HepG2 (cell line): ENCODE measurements around the gene NOX3. TPM values are rescaled to one million over a fixed set of nuclear protein-coding genes. Genes with fewer than 3 reads are reported as not detected.

Experiments used
- ATAC-seq: fragments of 200-7000 bp; cut with Tn5 transposase; 3 replicates; pipeline ENCODE4 v1.9.1; 2020; ENCODE audit warnings: mild to moderate bottlenecking, moderate library complexity
- BruUV-seq: library from RNA; stranded (reverse); fragments of 400-500 nt; replicated peaks from 2 replicates; lab custom pipeline; 2021; lab: Mats Ljungman, UMichigan
- CTCF ChIA-PET: fragments of 300-600 bp; formaldehyde crosslinking; extraction: SDS; loops from one replicate; lab custom pipeline; 2021; ENCODE audit warnings: low total read pairs, inconsistent platforms, low intra/inter-chr PET ratio; lab: Yijun Ruan, JAX
- POLR2A ChIA-PET: fragments of 350-600 bp; sonication (Branson Sonifier 250); formaldehyde crosslinking; loops from one replicate; lab custom pipeline; 2020; ENCODE audit warnings: antibody characterized with exemption, inconsistent platforms; lab: Yijun Ruan, JAX
- DNase-seq: peaks from one replicate; pipeline ENCODE4 v3.0.0-alpha.2; 2015; ENCODE audit warnings: low spot score
- FAIRE-seq: peaks from 3 replicates; lab custom pipeline; 2011; peaks lifted over from hg19 to GRCh38; lab: Jason Lieb, UNC
- H2AFZ ChIP-seq: one replicate; pipeline ENCODE4 v1.6.1; 2011; ENCODE audit warnings: low read length, inconsistent platforms
- H3K27ac ChIP-seq: fragments of 300-600 bp; 3 replicates; pipeline ENCODE4 v1.8.0; 2011; ENCODE audit warnings: mixed run types, mild to moderate bottlenecking, mixed read lengths, low read length, inconsistent platforms; ENCODE audit not compliant: insufficient read depth; ENCODE audit errors: extremely low read length
- H3K27me3 ChIP-seq, 2 experiments: fragments of 200-600 bp in 1 of 2; 2 replicates in 1 of 2; 3 replicates in 1 of 2; pipeline versions ENCODE4 v1.6.0 to v1.8.0; 2011; ENCODE audit warnings: low read length in 2 of 2, mild to moderate bottlenecking in 2 of 2, moderate library complexity in 2 of 2, inconsistent platforms in 1 of 2; ENCODE audit not compliant: insufficient read depth in 2 of 2, control insufficient read depth in 1 of 2
- H3K36me3 ChIP-seq, 2 experiments: fragments of 200-600 bp in 1 of 2; replicated peaks in 1 of 2; 2 replicates in 1 of 2; 3 replicates in 1 of 2; pipeline versions ENCODE4 v1.5.1 to v1.8.0; 2011; ENCODE audit warnings: low read length in 2 of 2, inconsistent platforms in 1 of 2; ENCODE audit not compliant: insufficient read depth in 2 of 2, control insufficient read depth in 1 of 2
- H3K4me1 ChIP-seq: 2 replicates; pipeline ENCODE4 v1.5.1; 2012; ENCODE audit warnings: low read length, inconsistent platforms; ENCODE audit not compliant: insufficient read depth
- H3K4me2 ChIP-seq: 2 replicates; pipeline ENCODE4 v1.6.0; 2011; ENCODE audit warnings: low read depth, low read length, inconsistent platforms
- H3K4me3 ChIP-seq, 3 experiments: fragments of 200-600 bp in 1 of 3; sonication (generic), shearing (Covaris generic) in 1 of 3; replicated peaks in 1 of 3; 2 replicates each; pipeline ENCODE4 v1.5.1; 2011 to 2016; ENCODE audit warnings: low read length in 3 of 3, inconsistent platforms in 2 of 3, low read depth in 2 of 3, mild to moderate bottlenecking in 2 of 3, control low read depth in 1 of 3, mixed read lengths in 1 of 3; ENCODE audit not compliant: insufficient read depth in 1 of 3
- H3K79me2 ChIP-seq: one replicate; pipeline ENCODE4 v1.6.1; 2011; ENCODE audit warnings: low read length, inconsistent platforms; ENCODE audit not compliant: insufficient read depth
- H3K9ac ChIP-seq: 2 replicates; pipeline ENCODE4 v1.6.0; 2011; ENCODE audit warnings: mild to moderate bottlenecking, low read depth, low read length, inconsistent platforms; ENCODE audit not compliant: insufficient read depth
- H3K9me3 ChIP-seq: 2 replicates; pipeline ENCODE4 v1.5.1; 2012; ENCODE audit warnings: mild to moderate bottlenecking, low read length
- H4K20me1 ChIP-seq: 2 replicates; pipeline ENCODE4 v1.6.0; 2011; ENCODE audit warnings: inconsistent platforms, mild to moderate bottlenecking, low read length, moderate library complexity; ENCODE audit not compliant: insufficient read depth
- BCL6 ChIP-seq: IDR thresholded peaks from 2 replicates; pipeline ENCODE4 v1.6.1; 2016; ENCODE audit warnings: missing genetic modification reagents, missing compliant biosample characterization
- FOXA1 ChIP-seq, 2 experiments: fragments of 450-650 bp in 1 of 2; sonication (generic) in 1 of 2; formaldehyde crosslinking in 1 of 2; IDR thresholded peaks; 2 replicates each; pipeline versions ENCODE4 v1.4.0 to v1.6.1; 2016 to 2020; ENCODE audit warnings: missing genetic modification reagents in 1 of 2
- MXD4 ChIP-seq: IDR thresholded peaks from 2 replicates; pipeline ENCODE4 v1.6.1; 2016; ENCODE audit warnings: mild to moderate bottlenecking, missing biosample characterization, missing genetic modification reagents
- NCOA2 ChIP-seq: sonication (generic); formaldehyde crosslinking; IDR thresholded peaks from 2 replicates; pipeline ENCODE4 v1.8.0; 2022; ENCODE audit warnings: inconsistent platforms
- RFX1 ChIP-seq: fragments of 450-650 bp; IDR thresholded peaks from 2 replicates; pipeline ENCODE4 v1.6.1; 2017
- ZKSCAN8 ChIP-seq: IDR thresholded peaks from 2 replicates; pipeline ENCODE4 v1.6.1; 2016; ENCODE audit warnings: borderline replicate concordance, missing genetic modification reagents, missing compliant biosample characterization
- ZNF274 ChIP-seq: sonication (generic); formaldehyde crosslinking; IDR thresholded peaks from 2 replicates; pipeline ENCODE4 v1.5.1; 2020; ENCODE audit warnings: mild to moderate bottlenecking, missing genetic modification reagents
- ZNF543 ChIP-seq: sonication (generic); formaldehyde crosslinking; IDR thresholded peaks from 2 replicates; pipeline ENCODE4 v1.4.0; 2020; ENCODE audit warnings: mild to moderate bottlenecking, missing genetic modification reagents
- ZNF678 ChIP-seq: sonication (generic); formaldehyde crosslinking; IDR thresholded peaks from 2 replicates; pipeline ENCODE4 v1.4.0; 2020; ENCODE audit warnings: mild to moderate bottlenecking, missing genetic modification reagents
- ZNF747 ChIP-seq: sonication (generic); formaldehyde crosslinking; IDR thresholded peaks from 2 replicates; pipeline ENCODE4 v1.8.1; 2023; ENCODE audit warnings: missing genetic modification reagents, mild to moderate bottlenecking, borderline replicate concordance
- WGBS: methylation state at CpG from one replicate; pipeline ENCODE4 v1.1.6; 2017; ENCODE audit warnings: low lambda C conversion rate; 5-methylcytosine and 5-hydroxymethylcytosine counted together
- in situ Hi-C: cut with HindIII; loops from 2 replicates; pipeline ENCODE4 v1.10.0; 2017; ENCODE audit warnings: low pct_unique_long_range_greater_than_20kb; ENCODE audit not compliant: extremely low pct_ligation_motif_present
- intact Hi-C: fragments of 100-400 bp; cut with micrococcal nuclease; formaldehyde crosslinking; loops from one replicate; pipeline ENCODE4 v1.10.0; 2022; ENCODE audit not compliant: unreplicated experiment
- polyA plus RNA-seq, 8 experiments: library from polyadenylated mRNA; depleted of rRNA in 3 of 8; stranded (reverse) in 7 of 8; unstranded in 1 of 8; fragments of >200 nt; fragmentation: Illumina TruSeq in 4 of 8; extraction: Trizol in 4 of 8; gene quantifications; 2 replicates each; pipeline versions ENCODE4 v1.2.1 to v1.2.3, GENCODE V29; 2011 to 2016; ENCODE audit warnings: low read depth in 4 of 8, missing spikeins in 1 of 8, mixed read lengths in 1 of 8; ENCODE audit not compliant: insufficient read depth in 1 of 8
- total RNA-seq, 5 experiments: library from RNA; depleted of rRNA; stranded (reverse); fragments of >200 nt; fragmentation: Illumina TruSeq; extraction: Trizol; gene quantifications; 2 replicates each; pipeline ENCODE4 v1.2.3, GENCODE V29; 2016; ENCODE audit warnings: low read depth in 1 of 5
- TF ChIP-seq, protein P1 (sequence below): IDR thresholded peaks from 2 replicates; pipeline ENCODE4 v1.6.1; 2018; ENCODE audit warnings: missing genetic modification reagents, mild to moderate bottlenecking, missing compliant biosample characterization
- TF ChIP-seq, protein P2 (sequence below): sonication (generic); formaldehyde crosslinking; IDR thresholded peaks from 2 replicates; pipeline ENCODE4 v1.5.1; 2020; ENCODE audit warnings: mild to moderate bottlenecking, missing genetic modification reagents, moderate library complexity
- TF ChIP-seq, protein P3 (sequence below), 2 experiments: fragments of 450-650 bp in 1 of 2; sonication (generic) in 1 of 2; formaldehyde crosslinking; IDR thresholded peaks; 2 replicates each; pipeline versions ENCODE4 v1.5.0 to v1.8.0; 2020 to 2022; ENCODE audit warnings: mild to moderate bottlenecking in 1 of 2, missing genetic modification reagents in 1 of 2

Gene NOX3
- total and polyA plus RNA-seq, 2 of the 13 experiments (the other 11 are each of a cell fraction or from before 2014, with no cell fraction given) = 0.09 to 0.18 TPM

DNA sequence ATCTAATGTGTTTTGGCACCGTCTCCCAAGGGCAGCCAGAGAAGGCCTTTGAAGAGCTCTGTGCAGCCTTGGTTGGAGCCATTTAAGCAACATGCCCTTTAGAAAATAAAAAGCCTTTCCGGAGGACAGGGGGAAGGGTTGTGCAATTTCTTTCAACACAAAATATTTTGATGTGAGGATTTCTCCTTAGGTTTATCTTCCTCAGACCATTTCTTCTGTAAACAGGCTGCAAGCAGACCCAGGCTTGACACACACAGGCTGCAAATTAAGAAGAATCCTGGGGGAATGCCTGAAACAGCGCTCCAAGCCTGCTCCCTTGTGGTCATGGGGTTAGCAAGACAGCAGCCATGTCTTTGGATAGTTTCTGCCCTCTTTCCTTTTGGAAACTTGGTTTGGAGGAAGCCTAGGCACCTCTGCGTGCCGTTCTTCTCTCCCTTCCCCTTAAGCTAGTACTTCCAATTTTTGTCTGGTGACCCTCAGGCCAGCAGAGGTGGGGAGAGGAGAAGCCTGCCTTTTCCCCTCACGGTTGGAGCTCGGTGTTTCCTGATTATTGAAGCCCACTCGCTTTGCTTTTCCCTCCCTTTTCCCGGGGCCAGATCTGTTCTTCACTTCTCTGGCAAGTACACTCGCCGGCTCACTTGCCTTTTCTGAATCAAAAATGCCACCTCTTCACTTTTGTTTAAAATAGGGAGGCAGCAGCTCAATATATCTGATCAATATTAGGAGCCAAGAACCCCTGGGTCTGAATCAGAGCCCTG lies 39.6 kb upstream of the NOX3 start (continued):
- no peak; the same call in 1 of the 2 replicates for TF ChIP-seq ZNF543
- peak; percentile 87; the same call in 1 of the 2 replicates for TF ChIP-seq ZKSCAN8 (CRISPR knock-in tag)
- peak; percentile 83; the same call in 1 of the 2 replicates for TF ChIP-seq ZNF274 (CRISPR knock-in tag)
- TF ChIP-seq, protein P1, sequence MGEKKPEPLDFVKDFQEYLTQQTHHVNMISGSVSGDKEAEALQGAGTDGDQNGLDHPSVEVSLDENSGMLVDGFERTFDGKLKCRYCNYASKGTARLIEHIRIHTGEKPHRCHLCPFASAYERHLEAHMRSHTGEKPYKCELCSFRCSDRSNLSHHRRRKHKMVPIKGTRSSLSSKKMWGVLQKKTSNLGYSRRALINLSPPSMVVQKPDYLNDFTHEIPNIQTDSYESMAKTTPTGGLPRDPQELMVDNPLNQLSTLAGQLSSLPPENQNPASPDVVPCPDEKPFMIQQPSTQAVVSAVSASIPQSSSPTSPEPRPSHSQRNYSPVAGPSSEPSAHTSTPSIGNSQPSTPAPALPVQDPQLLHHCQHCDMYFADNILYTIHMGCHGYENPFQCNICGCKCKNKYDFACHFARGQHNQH (CRISPR knock-in tag) = peak; percentile 78; the same call in 1 of the 2 replicates
- TF ChIP-seq ZNF747 (CRISPR knock-in tag) = 0 out of 2 replicates have a peak, but pooled peaks have one; percentile 68

DNA sequence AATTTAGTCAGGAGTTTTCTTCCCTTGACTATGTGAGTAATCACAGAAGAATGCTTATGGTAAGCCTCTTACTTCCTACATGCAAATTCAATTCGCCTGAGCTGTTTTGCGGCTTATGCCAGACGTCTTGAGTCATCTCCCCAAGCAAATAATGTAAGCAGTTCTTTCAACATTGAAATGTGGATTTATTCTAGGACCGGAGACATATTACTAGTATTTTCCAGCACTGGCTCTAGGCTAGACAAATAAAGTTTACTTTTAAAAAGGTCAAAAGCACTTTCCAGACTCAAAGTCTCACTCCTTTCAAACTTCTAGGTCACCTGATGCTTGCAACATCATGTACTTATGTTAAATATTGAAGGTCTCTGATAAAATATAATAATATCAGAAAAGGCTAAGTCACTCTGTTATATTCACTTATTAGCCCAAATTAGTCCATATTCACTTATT lies 38.1 kb upstream of the NOX3 start:
- in situ Hi-C loops (no loop called here), intact Hi-C loops (loop anchor here (2.0 kb wide), 2 partner anchors 49 to 95 kb away; no protein-coding TSS in a partner anchor)
- peak; percentile 20; the same call in 2 of the 3 replicates for ATAC-seq
- H3K27ac ChIP-seq = peak overlapping the region; percentile 76
- H3K9ac ChIP-seq = no peak overlapping the region
- H3K27me3 ChIP-seq = no peaks in the 10 kb centered on the region
- no peaks in the 10 kb centered on the region for H3K36me3 ChIP-seq
- H3K79me2 ChIP-seq = no peaks in the 10 kb centered on the region
- ChIA-PET CTCF (no interaction called here), POLR2A (interaction anchor here (0.8 to 3.0 kb wide), 5 partner anchors 47 to 179 kb away, joined by 3 to 49 read pairs (median 3); partner anchors contain the start of gene TFB1M)
- no peak for FAIRE-seq
- H3K4me1 ChIP-seq = peaks cover 92% of the 10 kb centered on the region
- BruUV-seq = no TSS peak
- H3K9me3 ChIP-seq = 0 out of 2 replicates have a peak, but pooled peaks cover 9% of the 10 kb centered on the region
- WGBS = 59% methylated on average over 4 of the region's 4 CpGs
- H4K20me1 ChIP-seq = no peaks in the 10 kb centered on the region
- no peak overlapping the region for H3K4me2 ChIP-seq
- no peak overlapping the region for H2AFZ ChIP-seq
- no peak overlapping the region for H3K4me3 ChIP-seq
- DNase-seq = peak; percentile 91
- TF ChIP-seq NCOA2 (CRISPR knock-in tag) (peak; percentile 74; the same call in 1 of the 2 replicates), MXD4 (0 out of 2 replicates have a peak, but pooled peaks have one; percentile 9), RFX1 (no peak), BCL6 (peak; percentile 49; the same call in 1 of the 2 replicates), ZNF678 (CRISPR knock-in tag) (no peak), FOXA1 (IDR thresholded peaks at IDR 0.05) (no peak), FOXA1 (CRISPR knock-in tag; IDR thresholded peaks at IDR 0.05) (peak; percentile 63)
- TF ChIP-seq, protein P2, sequence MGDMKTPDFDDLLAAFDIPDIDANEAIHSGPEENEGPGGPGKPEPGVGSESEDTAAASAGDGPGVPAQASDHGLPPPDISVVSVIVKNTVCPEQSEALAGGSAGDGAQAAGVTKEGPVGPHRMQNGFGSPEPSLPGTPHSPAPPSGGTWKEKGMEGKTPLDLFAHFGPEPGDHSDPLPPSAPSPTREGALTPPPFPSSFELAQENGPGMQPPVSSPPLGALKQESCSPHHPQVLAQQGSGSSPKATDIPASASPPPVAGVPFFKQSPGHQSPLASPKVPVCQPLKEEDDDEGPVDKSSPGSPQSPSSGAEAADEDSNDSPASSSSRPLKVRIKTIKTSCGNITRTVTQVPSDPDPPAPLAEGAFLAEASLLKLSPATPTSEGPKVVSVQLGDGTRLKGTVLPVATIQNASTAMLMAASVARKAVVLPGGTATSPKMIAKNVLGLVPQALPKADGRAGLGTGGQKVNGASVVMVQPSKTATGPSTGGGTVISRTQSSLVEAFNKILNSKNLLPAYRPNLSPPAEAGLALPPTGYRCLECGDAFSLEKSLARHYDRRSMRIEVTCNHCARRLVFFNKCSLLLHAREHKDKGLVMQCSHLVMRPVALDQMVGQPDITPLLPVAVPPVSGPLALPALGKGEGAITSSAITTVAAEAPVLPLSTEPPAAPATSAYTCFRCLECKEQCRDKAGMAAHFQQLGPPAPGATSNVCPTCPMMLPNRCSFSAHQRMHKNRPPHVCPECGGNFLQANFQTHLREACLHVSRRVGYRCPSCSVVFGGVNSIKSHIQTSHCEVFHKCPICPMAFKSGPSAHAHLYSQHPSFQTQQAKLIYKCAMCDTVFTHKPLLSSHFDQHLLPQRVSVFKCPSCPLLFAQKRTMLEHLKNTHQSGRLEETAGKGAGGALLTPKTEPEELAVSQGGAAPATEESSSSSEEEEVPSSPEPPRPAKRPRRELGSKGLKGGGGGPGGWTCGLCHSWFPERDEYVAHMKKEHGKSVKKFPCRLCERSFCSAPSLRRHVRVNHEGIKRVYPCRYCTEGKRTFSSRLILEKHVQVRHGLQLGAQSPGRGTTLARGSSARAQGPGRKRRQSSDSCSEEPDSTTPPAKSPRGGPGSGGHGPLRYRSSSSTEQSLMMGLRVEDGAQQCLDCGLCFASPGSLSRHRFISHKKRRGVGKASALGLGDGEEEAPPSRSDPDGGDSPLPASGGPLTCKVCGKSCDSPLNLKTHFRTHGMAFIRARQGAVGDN = no peak
- TF ChIP-seq, protein P3, sequence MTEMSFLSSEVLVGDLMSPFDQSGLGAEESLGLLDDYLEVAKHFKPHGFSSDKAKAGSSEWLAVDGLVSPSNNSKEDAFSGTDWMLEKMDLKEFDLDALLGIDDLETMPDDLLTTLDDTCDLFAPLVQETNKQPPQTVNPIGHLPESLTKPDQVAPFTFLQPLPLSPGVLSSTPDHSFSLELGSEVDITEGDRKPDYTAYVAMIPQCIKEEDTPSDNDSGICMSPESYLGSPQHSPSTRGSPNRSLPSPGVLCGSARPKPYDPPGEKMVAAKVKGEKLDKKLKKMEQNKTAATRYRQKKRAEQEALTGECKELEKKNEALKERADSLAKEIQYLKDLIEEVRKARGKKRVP (CRISPR knock-in tag; IDR thresholded peaks at IDR 0.05) = peak in 1 of 2 experiments; percentile 63; a peak in 1 of 4 replicates
